Motor neuron (in vitro differentiated cells): ENCODE data around the gene CHRD. TPM values are rescaled to one million over a fixed set of nuclear protein-coding genes. Genes with fewer than 3 reads are reported as not detected.

Source experiments
- ATAC-seq, 8 experiments: fragments of 200-7000 bp; cut with Tn5 transposase; replicated peaks in 6 of 8; 2 replicates each; pipeline ENCODE4 v1.8.0; 2021; ENCODE audit warnings: mild to moderate bottlenecking in 8 of 8, moderate library complexity in 8 of 8
- H3K27ac ChIP-seq, 2 donors: fragments of 250-450 bp; sonication (Bioruptor Pico); 2 replicates each; pipeline ENCODE4 v1.9.0; 2021; ENCODE audit warnings: antibody characterized with exemption in 2 of 2, mild to moderate bottlenecking in 2 of 2, moderate library complexity in 1 of 2
- H3K4me1 ChIP-seq, 2 donors: fragments of 250-450 bp; sonication (Bioruptor Pico); replicated peaks in 1 of 2; 2 replicates each; pipeline ENCODE4 v1.6.1; 2021; ENCODE audit warnings: antibody characterized with exemption in 2 of 2, mild to moderate bottlenecking in 2 of 2, moderate library complexity in 1 of 2
- H3K4me3 ChIP-seq, 5 donors: fragments of 250-450 bp; sonication (Bioruptor Pico); 2 replicates each; pipeline ENCODE4 v1.9.0; 2021; ENCODE audit warnings: antibody characterized with exemption in 5 of 5, mild to moderate bottlenecking in 5 of 5, moderate library complexity in 4 of 5
- WGBS, 10 experiments: fragments of 450-650 bp; shearing (Covaris generic); methylation state at CpG; one replicate each; pipeline ENCODE4 v1.0.0; 2022; 5-methylcytosine and 5-hydroxymethylcytosine counted together
- in situ Hi-C, 9 experiments: fragments of 400-800 bp; cut with MboI; loops; one replicate each; pipeline ENCODE4 v1.15.0; 2021; ENCODE audit warnings: low sequenced_read_pairs in 9 of 9, low pct_unique_long_range_greater_than_20kb in 2 of 9; ENCODE audit not compliant: unreplicated experiment in 9 of 9
- total RNA-seq, 8 experiments: library from RNA; unstranded; fragments of 300-600 nt; gene quantifications; 2 replicates each; pipeline versions ENCODE4 v1.2.3 to v1.2.4, GENCODE V29; 2022

Gene CHRD
- 10 to 100 TPM in 1 of 8 experiments, 1 to 10 TPM in 7; 1.1 to 17.5 (median 4.5) TPM for total RNA-seq

DNA sequence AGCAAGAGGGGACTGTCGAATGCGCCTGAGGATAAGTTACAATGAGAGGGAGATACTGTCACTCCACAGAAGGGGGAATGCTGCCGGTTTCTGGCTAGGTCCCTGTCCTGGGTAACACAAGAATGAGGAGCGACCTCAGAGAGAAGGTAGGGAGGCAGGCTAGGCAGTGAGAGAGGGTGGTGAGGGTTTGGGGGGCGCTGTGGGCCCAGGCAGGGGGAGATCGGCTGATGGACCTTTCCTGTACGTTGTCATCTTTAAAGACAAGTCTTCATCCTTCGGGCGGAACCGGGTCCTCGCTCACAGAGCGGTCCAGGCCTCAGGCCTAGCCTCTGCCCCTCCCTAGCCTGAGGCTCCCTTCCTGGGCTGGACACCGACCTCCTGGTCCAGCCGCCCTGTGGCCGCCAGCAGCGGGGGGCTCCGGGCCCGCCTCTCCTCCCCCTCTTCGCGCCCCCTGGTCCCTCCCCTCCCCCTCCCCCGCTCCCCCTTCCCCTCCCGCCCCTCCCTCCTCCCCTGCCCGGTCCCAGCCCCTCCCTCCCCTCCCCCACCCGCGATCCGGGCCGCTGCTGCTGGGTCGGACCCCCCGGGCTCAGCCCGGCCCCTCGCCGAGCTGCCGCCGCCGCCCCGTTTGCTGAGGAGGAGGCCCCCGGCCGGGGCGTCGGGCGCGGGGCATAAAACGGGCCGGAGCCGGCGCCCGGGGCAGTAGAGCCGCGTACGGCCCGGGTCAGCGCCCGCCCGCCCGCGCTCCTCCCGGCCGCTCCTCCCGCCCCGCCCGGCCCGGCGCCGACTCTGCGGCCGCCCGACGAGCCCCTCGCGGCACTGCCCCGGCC is at the start of gene CHRD:
Gene CHRD, plus strand, starts transcription at position 697 of the 827 bp plus-strand sequence. CDS start 265 bp downstream, outside the sequence.
- 33 to 60% (median 43%) methylated on average over 2 to 3 of the region's 71 CpGs; no CpG with 5 or more reads in 7 of the 10 experiments for WGBS, 10 experiments
- H3K27ac ChIP-seq = peak within 1 kb of the TSS; percentile 3 to 82
- ATAC-seq = peak; percentile 22 to 77 (median 68)
- peaks cover 18 to 31% of the 10 kb centered on the region in 2 donors for H3K4me1 ChIP-seq
- H3K4me3 ChIP-seq = peak within 1 kb of the TSS; percentile 49 to 89 (median 54)
- in situ Hi-C loops = loop anchor here in 4 of 9 experiments (10.0 to 25.0 kb wide), 3 partner anchors 155 to 165 kb away; no protein-coding TSS in a partner anchor

GRCh38 chr3:184332370-184333090 is 47.3 kb upstream of the CHRD start:
- Histone ChIP-seq H3K4me3 (no peak overlapping the region), H3K27ac (no peak overlapping the region), H3K4me1 (peaks cover 6% of the 10 kb centered on the region in 2 donors)
- 21 to 100% (median 87%) methylated on average over 2 to 6 of the region's 10 CpGs; no CpG with 5 or more reads in 2 of the 10 experiments for WGBS, 10 experiments
- in situ Hi-C loops = no loop called here
- ATAC-seq = no peak

DNA sequence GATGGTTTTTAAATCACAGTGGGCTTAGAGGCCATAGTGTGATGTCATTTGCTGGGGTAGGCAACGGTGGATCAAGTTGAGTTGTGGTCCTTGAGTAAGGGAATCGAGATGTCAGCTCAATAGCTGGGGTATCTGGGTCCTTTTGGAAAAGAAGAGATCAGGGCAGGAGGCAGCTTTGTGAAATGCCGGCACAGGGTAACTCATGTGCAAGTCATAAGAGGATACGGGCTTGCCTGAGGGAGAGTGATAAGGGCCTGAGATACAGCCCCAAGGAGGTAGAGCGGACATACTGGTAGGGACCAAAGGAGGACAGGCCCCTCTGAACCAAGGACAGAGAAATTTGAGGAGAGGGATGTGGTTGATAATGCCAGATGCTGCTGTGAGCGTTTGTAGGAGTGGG is 46.7 kb upstream of the CHRD start:
- in situ Hi-C loops = no loop called here
- peaks cover 12 to 13% of the 10 kb centered on the region in 2 donors for H3K4me1 ChIP-seq
- no peak for ATAC-seq
- H3K27ac ChIP-seq = no peak overlapping the region
- WGBS, 10 experiments = 65 to 100% (median 86%) methylated on average over 2 to 6 of the region's 6 CpGs; no CpG with 5 or more reads in 2 of the 10 experiments
- H3K4me3 ChIP-seq = no peak overlapping the region

DNA sequence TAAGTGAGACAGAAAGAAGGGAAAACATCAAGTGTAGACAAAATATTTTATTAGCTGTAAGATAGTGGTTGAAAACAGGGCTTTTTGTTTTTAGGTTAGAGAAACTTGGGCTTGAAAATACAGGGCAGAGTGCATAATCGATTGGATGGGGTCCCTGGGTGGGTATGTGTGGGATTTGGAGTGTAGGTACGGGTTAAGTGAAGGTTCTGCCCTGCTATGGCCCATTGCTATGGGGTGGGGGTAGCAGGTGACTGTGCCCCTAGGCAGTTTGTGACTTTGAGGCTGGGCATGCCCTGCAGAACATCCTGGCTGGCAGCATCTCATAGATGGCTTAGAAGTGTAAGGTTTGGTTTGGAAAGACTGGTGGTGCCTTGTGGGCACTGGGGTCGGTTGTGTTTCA is 46.2 kb upstream of the CHRD start:
- in situ Hi-C loops = no loop called here
- no peak overlapping the region for H3K4me3 ChIP-seq
- H3K27ac ChIP-seq = no peak overlapping the region
- peaks cover 14% of the 10 kb centered on the region in 2 donors for H3K4me1 ChIP-seq
- no peak for ATAC-seq
- 60 to 100% (median 86%) methylated on average over 1 to 3 of the region's 3 CpGs; no CpG with 5 or more reads in 4 of the 10 experiments for WGBS, 10 experiments

- in situ Hi-C loops = no loop called here
- Histone ChIP-seq H3K4me1 (peaks cover 19 to 22% of the 10 kb centered on the region in 2 donors), H3K4me3 (no peak overlapping the region), H3K27ac (peak overlapping the region in 1 of 2 donors; percentile 96)
- ATAC-seq = peak in 1 of 8 experiments; percentile 3
- WGBS, 10 experiments = 31 to 100% (median 85%) methylated on average over 1 to 7 of the region's 15 CpGs; no CpG with 5 or more reads in 6 of the 10 experiments
These were observed 45.2 kb upstream of the CHRD start for GRCh38 chr3:184334470-184335158.

DNA sequence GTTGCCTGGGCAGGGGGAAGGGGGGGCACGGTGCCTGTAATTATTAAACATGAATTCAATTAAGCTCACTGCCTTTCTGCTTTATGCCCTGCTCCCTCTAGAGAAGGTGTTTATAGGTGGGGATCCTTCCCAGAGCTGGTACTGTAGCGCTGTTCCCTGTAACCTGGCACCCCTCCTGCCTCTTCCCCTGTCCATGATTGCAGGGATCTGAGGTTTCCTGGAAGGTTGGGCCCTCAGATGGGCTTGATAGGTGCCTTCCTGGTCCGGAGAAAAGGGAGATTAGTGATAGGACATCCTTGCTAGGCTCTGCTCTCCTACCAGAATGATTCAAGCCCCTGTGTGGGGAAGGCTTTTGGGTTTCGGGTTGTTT is 44.6 kb upstream of the CHRD start:
- WGBS, 10 experiments = 0 to 100% (median 50%) methylated on average over 1 to 2 of the region's 4 CpGs; no CpG with 5 or more reads in 7 of the 10 experiments

GRCh38 chr3:184335661-184336546 is 44.0 kb upstream of the CHRD start:
- 0 to 6% (median 3%) methylated on average over 1 to 8 of the region's 77 CpGs; no CpG with 5 or more reads in 4 of the 10 experiments for WGBS, 10 experiments
- H3K4me3 ChIP-seq = peak overlapping the region; percentile 75 to 94 (median 83)
- in situ Hi-C loops = no loop called here
- peak; percentile 49 to 72 (median 57) for ATAC-seq
- peak overlapping the region; percentile 96 to 97 for H3K27ac ChIP-seq
- H3K4me1 ChIP-seq = peaks cover 25 to 28% of the 10 kb centered on the region in 2 donors

More for the DNA sequence above, 44.6 kb upstream of the CHRD start:
- in situ Hi-C loops = no loop called here
- ATAC-seq = peak in 1 of 8 experiments; percentile 7
- H3K4me1 ChIP-seq = peaks cover 25 to 28% of the 10 kb centered on the region in 2 donors
- peak overlapping the region; percentile 75 to 94 (median 83) for H3K4me3 ChIP-seq
- H3K27ac ChIP-seq = peak overlapping the region; percentile 96 to 97

GRCh38 chr3:184336547-184337398 is 43.1 kb upstream of the CHRD start:
- peak overlapping the region; percentile 96 to 97 for H3K27ac ChIP-seq
- ATAC-seq = peak in 3 of 8 experiments; percentile 6 to 16 (median 11)
- peaks cover 25 to 28% of the 10 kb centered on the region in 2 donors for H3K4me1 ChIP-seq
- in situ Hi-C loops = no loop called here
- 0 to 100% (median 18%) methylated on average over 1 to 6 of the region's 17 CpGs; no CpG with 5 or more reads in 2 of the 10 experiments for WGBS, 10 experiments
- H3K4me3 ChIP-seq = peak overlapping the region; percentile 75 to 94 (median 83)

- Histone ChIP-seq H3K4me3 (peak within 1 kb of the TSS; percentile 75 to 94 (median 83)), H3K27ac (peak within 1 kb of the TSS; percentile 96 to 97), H3K4me1 (peaks cover 25 to 28% of the 10 kb centered on the region in 2 donors)
- WGBS, 10 experiments = 43 to 94% (median 67%) methylated on average over 1 to 5 of the region's 6 CpGs; no CpG with 5 or more reads in 2 of the 10 experiments
- no peak for ATAC-seq
- in situ Hi-C loops = no loop called here
These were observed 42.5 kb upstream of the CHRD start, which contains the start of gene FAM131A for GRCh38 chr3:184337399-184337714. Gene FAM131A (plus strand): TSS chr3:184337600. CDS start chr3:184337631, 31 bp downstream.

DNA sequence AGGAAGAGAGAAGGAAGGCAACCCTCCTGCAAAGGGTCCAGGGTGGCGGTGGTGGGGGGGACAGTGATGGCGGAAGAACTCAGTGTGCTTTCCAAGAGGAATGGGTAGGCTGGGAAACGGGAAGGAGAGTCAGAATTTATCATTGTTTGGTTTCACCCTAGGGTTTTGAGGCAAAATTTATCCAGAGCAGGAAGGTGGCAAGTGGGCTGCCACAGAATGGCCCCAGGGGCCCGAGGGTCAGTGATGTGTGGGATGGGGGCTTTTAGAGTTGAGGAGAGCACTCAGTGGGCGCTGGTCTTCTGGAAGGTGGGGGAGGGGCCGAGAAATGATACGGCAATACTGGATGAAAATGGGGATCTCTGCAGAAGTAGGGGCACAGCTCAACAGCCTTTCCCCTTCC is 41.9 kb upstream of the CHRD start:
- in situ Hi-C loops = no loop called here
- Histone ChIP-seq H3K4me3 (peak overlapping the region; percentile 13 to 79 (median 37)), H3K27ac (peak overlapping the region; percentile 74 to 96), H3K4me1 (peaks cover 25 to 28% of the 10 kb centered on the region in 2 donors)
- ATAC-seq = no peak
- 60 to 86% (median 73%) methylated on average over 2 to 4 of the region's 7 CpGs; no CpG with 5 or more reads in 4 of the 10 experiments for WGBS, 10 experiments

- ATAC-seq = peak in 6 of 8 experiments; percentile 5 to 85 (median 79)
- H3K4me1 ChIP-seq = peaks cover 25 to 28% of the 10 kb centered on the region in 2 donors
- H3K4me3 ChIP-seq = peak overlapping the region; percentile 25 to 79 (median 37)
- H3K27ac ChIP-seq = peak overlapping the region; percentile 74 to 96
- WGBS, 10 experiments = 0% methylated on average over 1 to 11 of the region's 37 CpGs; no CpG with 5 or more reads in 7 of the 10 experiments
- in situ Hi-C loops = no loop called here
These were observed 41.3 kb upstream of the CHRD start for GRCh38 chr3:184338511-184338945.
